Osteoblast (primary cell): Measurements from ENCODE around the gene ADGRL3. TPM values are rescaled to one million over a fixed set of nuclear protein-coding genes. Genes with fewer than 3 reads are reported as not detected.

Experiments
- DNase-seq: peaks from one replicate; pipeline ENCODE4 v3.0.0; 2011; ENCODE audit warnings: low spot score, mixed read lengths; ENCODE audit not compliant: insufficient read length; ENCODE audit errors: missing footprints
- H2AFZ ChIP-seq: 2 replicates; pipeline ENCODE4 v1.6.0; 2011; ENCODE audit warnings: mild to moderate bottlenecking, low read length
- H3K27ac ChIP-seq: 2 replicates; pipeline ENCODE4 v1.5.1; 2011; ENCODE audit warnings: mild to moderate bottlenecking, low read depth, low read length, moderate library complexity
- H3K27me3 ChIP-seq: 2 replicates; pipeline ENCODE4 v1.6.0; 2012; ENCODE audit warnings: mild to moderate bottlenecking, control low read depth, inconsistent platforms, low read length, moderate library complexity; ENCODE audit not compliant: insufficient read depth
- H3K36me3 ChIP-seq: 2 replicates; pipeline ENCODE4 v1.5.1; 2011; ENCODE audit warnings: mild to moderate bottlenecking, low read length, control low read depth, moderate library complexity; ENCODE audit not compliant: insufficient read depth
- H3K4me1 ChIP-seq: 2 replicates; pipeline ENCODE4 v1.5.1; 2011; ENCODE audit warnings: mild to moderate bottlenecking, low read length, control low read depth, moderate library complexity; ENCODE audit not compliant: insufficient read depth
- H3K4me2 ChIP-seq: 2 replicates; pipeline ENCODE4 v1.6.0; 2011; ENCODE audit warnings: mild to moderate bottlenecking, low read length; ENCODE audit not compliant: insufficient read depth
- H3K4me3 ChIP-seq: fragments of 200-600 bp; sonication (generic); 3 replicates; pipeline ENCODE4 v1.5.1; 2012; ENCODE audit warnings: mild to moderate bottlenecking, low read length, inconsistent platforms; ENCODE audit not compliant: insufficient read depth
- H3K79me2 ChIP-seq: 2 replicates; pipeline ENCODE4 v1.6.0; 2012; ENCODE audit warnings: mild to moderate bottlenecking, low read length, control low read depth, inconsistent platforms; ENCODE audit not compliant: insufficient read depth
- H3K9me3 ChIP-seq: 2 replicates; pipeline ENCODE4 v1.5.1; 2011; ENCODE audit warnings: low read depth, low read length, control low read depth
- H4K20me1 ChIP-seq: 2 replicates; pipeline ENCODE4 v1.6.0; 2012; ENCODE audit warnings: mild to moderate bottlenecking, low read length, control low read depth; ENCODE audit not compliant: insufficient read depth
- total RNA-seq: library from RNA; depleted of rRNA; stranded (reverse); fragments of >200 nt; gene quantifications from 2 replicates; pipeline ENCODE4 v1.2.3, GENCODE V29; 2012
- TF ChIP-seq, protein P1 (sequence below): IDR thresholded peaks from 2 replicates; pipeline ENCODE4 v1.5.1; 2011; ENCODE audit warnings: mild to moderate bottlenecking, low read depth, low read length, moderate library complexity; ENCODE audit errors: extremely low read depth

Gene ADGRL3
- total RNA-seq, 1 donor: not detected

DNA sequence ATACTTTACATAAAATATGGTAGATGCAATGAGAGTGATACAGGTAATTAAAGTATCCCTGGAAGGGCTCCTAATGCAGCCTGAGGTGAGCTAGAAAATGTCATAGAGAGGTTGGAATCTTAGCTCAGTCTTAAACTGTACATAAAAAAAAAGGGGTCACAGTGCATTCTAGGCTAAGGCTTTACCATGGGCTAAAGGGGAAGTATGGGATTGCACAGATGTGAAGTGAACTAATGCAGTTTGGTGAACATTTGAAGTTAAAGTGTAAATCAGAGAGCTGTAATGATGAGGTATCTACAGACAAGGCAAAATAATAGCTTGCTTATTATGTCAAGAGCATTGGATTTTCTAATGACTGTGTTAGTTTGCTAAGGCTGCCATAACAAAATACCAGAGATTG lies 405.9 kb downstream of the ADGRL3 start:
- Histone ChIP-seq H4K20me1 (no peaks in the 10 kb centered on the region), H3K79me2 (no peaks in the 10 kb centered on the region), H3K27ac (no peak overlapping the region), H3K4me3 (no peak overlapping the region), H3K9me3 (peaks cover 2% of the 10 kb centered on the region), H3K4me1 (no peaks in the 10 kb centered on the region), H3K27me3 (no peaks in the 10 kb centered on the region), H3K4me2 (no peak overlapping the region), H2AFZ (no peak overlapping the region), H3K36me3 (no peaks in the 10 kb centered on the region)
- no peak for DNase-seq
- TF ChIP-seq, protein P1, sequence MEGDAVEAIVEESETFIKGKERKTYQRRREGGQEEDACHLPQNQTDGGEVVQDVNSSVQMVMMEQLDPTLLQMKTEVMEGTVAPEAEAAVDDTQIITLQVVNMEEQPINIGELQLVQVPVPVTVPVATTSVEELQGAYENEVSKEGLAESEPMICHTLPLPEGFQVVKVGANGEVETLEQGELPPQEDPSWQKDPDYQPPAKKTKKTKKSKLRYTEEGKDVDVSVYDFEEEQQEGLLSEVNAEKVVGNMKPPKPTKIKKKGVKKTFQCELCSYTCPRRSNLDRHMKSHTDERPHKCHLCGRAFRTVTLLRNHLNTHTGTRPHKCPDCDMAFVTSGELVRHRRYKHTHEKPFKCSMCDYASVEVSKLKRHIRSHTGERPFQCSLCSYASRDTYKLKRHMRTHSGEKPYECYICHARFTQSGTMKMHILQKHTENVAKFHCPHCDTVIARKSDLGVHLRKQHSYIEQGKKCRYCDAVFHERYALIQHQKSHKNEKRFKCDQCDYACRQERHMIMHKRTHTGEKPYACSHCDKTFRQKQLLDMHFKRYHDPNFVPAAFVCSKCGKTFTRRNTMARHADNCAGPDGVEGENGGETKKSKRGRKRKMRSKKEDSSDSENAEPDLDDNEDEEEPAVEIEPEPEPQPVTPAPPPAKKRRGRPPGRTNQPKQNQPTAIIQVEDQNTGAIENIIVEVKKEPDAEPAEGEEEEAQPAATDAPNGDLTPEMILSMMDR: no peak

DNA sequence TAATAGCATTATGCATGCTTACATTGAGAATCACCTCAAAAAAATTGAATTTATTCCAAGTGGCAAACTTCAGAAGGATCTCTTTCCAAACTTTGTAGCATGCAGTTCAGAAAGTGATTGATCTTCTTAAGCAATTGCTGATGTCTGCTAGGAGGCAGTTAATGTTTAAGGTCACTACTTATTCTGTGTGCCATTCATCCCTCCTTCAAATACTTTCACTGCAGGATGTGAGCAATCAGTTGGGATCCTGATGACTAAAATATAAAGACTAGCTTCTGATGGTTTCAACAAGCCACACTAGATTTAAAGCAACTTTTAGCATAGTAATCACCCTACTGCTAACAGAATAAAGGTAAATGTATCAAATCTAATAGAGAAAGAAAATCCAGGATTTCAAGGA lies 414.1 kb downstream of the ADGRL3 start:
- Histone ChIP-seq H3K79me2 (no peaks in the 10 kb centered on the region), H3K4me3 (no peak overlapping the region), H3K36me3 (no peaks in the 10 kb centered on the region), H3K4me2 (no peak overlapping the region), H3K4me1 (no peaks in the 10 kb centered on the region), H4K20me1 (no peaks in the 10 kb centered on the region), H3K27ac (no peak overlapping the region), H2AFZ (no peak overlapping the region), H3K27me3 (no peaks in the 10 kb centered on the region), H3K9me3 (no peaks in the 10 kb centered on the region)
- no peak for DNase-seq
- TF ChIP-seq, protein P1: no peak

DNA sequence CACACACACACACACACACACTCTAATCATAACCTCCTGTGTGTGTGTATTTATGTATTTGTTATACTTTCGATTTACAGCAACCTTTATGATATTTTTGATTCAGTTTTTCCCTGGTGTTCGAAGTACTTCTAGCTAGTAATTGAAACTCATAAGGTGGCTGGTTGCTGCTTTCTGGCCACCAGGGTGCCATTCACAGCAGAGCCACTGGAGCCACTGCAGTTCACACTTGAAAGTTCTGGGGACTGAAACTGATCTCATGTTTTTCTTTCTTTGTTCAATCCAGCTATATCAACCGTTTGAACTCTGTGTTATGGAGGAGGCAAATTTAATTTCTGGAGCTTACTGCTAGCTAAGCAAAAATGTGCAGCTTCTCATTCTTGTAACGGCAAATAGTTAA lies 419.4 kb downstream of the ADGRL3 start:
- Histone ChIP-seq H3K4me2 (no peak overlapping the region), H3K4me1 (no peaks in the 10 kb centered on the region), H3K4me3 (no peak overlapping the region), H4K20me1 (no peaks in the 10 kb centered on the region), H2AFZ (no peak overlapping the region), H3K27ac (no peak overlapping the region), H3K36me3 (no peaks in the 10 kb centered on the region), H3K27me3 (no peaks in the 10 kb centered on the region), H3K9me3 (no peaks in the 10 kb centered on the region), H3K79me2 (no peaks in the 10 kb centered on the region)
- no peak for DNase-seq
- TF ChIP-seq, protein P1: no peak

DNA sequence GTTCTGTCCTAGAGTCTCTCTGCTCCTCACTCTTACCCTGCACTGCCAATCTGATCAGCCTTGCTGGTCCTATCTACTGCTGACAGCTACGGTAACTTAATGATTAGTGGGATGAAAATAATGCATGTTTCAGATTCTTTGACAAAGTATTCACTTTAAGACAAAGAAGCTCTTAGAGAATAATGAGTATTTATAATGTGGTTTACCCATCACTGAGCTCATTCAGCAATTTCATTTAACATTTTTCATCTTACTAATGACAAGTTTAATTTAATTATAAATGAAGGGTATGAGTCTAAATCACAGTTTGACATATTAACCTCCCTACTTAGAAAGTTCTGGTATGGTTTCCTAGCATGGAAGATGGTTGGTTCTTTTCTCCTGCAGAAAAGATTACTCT lies 428.2 kb downstream of the ADGRL3 start:
- Histone ChIP-seq H3K4me1 (no peaks in the 10 kb centered on the region), H4K20me1 (no peaks in the 10 kb centered on the region), H3K4me2 (no peak overlapping the region), H3K79me2 (no peaks in the 10 kb centered on the region), H3K9me3 (no peaks in the 10 kb centered on the region), H3K4me3 (no peak overlapping the region), H3K27ac (no peak overlapping the region), H3K36me3 (no peaks in the 10 kb centered on the region), H3K27me3 (no peaks in the 10 kb centered on the region), H2AFZ (no peak overlapping the region)
- no peak for DNase-seq
- TF ChIP-seq, protein P1: no peak
